NCI-H460 (cell line): ENCODE results near the gene MUC7. TPM values are rescaled to one million over a fixed set of nuclear protein-coding genes. Genes with fewer than 3 reads are reported as not detected.
"Not testable (repeated sequence)": the region's sequence is repeated elsewhere in the genome, so short reads cannot be mapped to it uniquely, and the experiment has no call there.

Source experiments
- DNase-seq: peaks from one replicate; pipeline ENCODE4 v3.0.0-alpha.2; 2016; ENCODE audit warnings: low read depth; ENCODE audit errors: extremely low read depth
- polyA plus RNA-seq: library from polyadenylated mRNA; depleted of rRNA; stranded (reverse); fragments of >200 nt; gene quantifications from 2 replicates; pipeline ENCODE4 v1.2.3, GENCODE V29; 2014; cell fraction: nucleus; rRNA removed
- total RNA-seq: library from RNA; depleted of rRNA; stranded (reverse); fragments of >200 nt; shearing (Covaris generic); gene quantifications from 2 replicates; pipeline ENCODE4 v1.2.3, GENCODE V29; 2014; rRNA removed

Gene MUC7
- total RNA-seq: not detected in 2 replicates
- polyA plus RNA-seq: not detected in 2 replicates

DNA sequence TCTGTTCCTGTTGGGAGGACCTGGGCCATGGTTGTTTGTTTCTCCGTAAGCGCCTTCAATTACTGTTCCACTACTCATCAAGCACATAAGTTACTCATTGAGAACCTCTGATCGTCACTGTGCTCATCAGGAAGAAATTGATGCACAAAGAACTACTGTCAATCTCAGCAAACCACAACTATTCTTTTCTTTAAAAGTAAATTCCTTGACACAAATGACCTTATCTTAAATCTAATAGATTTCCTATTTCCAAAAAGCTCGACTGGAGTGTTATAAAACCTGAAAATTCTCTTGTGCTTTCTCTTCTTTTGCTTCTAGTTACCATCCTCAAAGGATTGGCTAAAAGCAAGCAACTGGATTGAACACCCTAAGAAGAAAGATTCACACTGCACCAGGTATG lies at the start of gene MUC7:
TSS of gene MUC7 (plus strand) at position 301 of the 400 bp plus-strand sequence. CDS start 1,825 bp downstream, outside the sequence.
- no peak for DNase-seq

DNA sequence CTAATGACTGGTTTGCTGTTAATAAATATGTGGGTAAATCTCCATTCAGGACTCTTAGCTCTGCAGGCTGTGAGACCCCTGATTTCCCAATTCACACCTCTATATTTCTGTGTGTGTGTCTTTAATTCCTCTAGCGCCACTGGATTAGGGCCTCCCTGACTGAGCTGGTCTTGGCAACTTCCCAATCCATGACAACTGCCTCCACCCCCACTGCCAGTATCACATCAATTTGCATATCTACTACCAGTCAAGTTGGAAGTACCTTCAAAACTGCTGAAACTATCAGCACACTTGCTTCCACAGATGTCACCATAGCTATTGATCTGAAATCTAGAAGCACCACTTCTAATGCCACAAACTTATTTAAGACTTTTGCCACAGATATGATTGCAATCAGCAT lies 46.7 kb upstream of the MUC7 start:
- DNase-seq: no peak

DNA sequence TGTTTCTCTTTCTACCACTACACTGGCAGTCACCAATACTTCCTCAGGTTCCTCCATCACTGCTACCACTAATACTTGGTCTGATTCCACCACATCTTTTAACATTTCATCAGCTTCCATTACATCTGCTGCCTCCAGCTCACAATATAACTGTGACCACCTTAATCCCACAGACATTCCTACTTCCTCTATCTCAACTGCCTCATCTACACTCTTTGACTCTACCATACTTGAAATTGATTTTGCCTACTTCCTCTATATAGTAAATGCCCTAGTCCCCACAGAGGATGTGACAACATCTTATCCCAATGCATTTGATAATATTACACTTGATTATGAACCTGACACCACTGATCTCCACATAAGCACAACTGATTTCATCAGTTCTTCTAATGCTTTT lies 45.2 kb upstream of the MUC7 start:
- no peak for DNase-seq

DNA sequence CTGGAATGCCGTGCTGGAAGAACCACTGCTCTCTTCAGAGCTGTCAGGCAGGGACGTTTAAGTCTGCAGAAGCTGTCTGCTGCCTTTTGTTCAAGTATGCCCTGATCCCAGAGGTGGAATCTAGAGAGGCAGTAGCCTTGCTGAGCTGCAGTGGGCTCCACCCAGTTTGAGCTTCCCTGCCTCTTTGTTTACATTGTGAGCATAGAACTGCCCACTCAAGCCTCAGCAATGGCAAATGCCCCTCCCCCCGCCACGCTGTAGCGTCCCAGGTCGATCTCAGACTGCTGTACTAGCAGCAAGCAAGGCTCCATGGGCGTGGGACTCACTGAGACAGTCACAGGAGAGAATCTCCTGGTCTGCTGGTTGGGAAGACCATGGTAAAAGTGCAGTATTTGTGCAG lies 34.8 kb upstream of the MUC7 start:
- no peak for DNase-seq

DNA sequence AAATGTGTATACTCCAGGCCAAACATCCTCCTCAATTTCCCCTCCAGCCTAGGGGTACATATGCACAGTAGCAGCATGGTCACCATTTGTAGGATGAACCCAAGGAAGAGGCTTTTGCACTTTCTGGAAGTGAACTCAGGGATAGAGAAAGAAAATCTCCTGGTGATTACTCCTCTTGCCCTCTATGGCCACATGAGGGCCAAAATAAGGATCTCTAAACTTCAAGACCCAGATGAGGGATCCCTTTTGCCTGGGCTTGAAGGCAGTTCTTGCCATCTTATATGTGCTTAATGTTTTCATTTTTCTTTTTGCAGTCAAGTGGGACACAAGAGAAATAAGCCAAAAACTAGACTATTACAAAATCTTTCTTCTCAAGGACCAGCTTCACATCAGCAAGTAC lies 29.5 kb upstream of the MUC7 start:
- DNase-seq: no peak

DNA sequence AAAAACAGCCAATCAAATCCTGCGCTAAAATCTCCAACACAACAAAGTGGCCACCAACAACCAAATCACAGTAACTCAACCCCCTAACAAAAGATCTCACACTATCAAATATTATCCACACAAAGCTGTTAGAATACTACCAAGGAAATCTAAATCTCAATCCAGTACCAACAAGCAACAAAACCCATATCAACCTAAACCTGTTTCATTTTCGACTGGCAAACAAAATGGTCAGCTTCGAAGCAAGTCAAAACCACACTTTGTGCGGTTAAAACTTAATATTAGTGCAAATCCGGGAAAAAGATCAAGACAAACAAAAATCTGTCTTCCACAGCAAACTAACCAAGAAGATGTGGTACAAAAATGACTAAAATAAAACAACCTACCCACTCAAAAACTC lies 28.7 kb upstream of the MUC7 start:
- no peak for DNase-seq

DNA sequence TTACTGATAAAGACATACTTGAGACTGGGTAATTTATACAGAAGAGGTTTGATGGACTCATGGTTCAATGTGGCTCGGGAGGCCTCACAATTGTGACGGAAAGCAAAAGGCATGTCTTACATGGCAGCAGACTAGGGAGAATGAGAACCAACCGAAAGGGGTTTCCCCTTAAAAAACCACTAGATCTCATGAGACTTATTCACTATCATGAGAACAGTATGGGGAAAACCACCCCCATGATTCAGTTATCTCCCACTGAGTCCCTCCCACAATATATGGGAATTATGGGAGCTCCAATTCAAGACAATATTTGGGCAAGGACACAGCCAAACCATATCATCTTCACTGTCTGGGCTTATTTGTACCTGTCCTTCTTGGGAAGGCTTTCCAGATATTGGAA lies 22.8 kb upstream of the MUC7 start:
- no peak for DNase-seq

DNA sequence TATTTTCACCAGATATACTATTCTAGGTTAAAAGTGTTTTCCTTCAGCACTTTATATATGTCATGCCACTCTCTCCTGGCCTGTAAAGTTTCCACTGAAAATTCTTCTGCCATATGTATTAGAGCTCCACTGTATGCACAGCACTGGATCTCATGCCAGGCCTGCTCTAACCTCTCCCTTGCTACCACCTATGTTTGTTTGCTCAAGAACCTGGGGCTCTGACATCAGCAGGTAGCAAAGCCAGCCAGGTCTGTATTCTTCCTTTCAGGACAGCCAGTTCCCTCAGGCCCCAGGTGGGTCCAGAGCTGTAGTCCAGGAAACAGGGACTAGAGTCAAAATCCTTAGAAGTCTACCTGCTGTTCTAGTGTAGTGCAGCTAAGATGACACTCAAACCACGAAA lies 19.1 kb upstream of the MUC7 start:
- DNase-seq: no peak

DNA sequence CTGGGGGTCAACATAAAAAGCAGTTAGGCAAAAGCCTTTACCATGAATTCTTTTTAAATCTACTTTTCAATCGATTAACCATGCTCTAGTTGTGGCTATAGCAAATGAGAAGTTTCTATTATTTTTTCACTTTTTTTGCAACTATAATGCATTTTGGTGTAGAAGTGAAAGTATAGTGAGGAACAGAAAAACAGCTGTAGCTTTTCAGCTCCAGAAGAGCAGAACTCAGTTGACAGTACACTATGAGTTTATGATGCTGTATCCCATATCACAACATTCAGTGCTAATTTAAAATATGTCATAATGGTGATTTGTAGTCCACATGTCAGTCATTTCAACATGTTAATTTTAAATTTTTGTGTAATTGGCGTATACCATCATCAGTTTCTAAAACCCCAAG lies 8.7 kb upstream of the MUC7 start:
- DNase-seq: no peak

DNA sequence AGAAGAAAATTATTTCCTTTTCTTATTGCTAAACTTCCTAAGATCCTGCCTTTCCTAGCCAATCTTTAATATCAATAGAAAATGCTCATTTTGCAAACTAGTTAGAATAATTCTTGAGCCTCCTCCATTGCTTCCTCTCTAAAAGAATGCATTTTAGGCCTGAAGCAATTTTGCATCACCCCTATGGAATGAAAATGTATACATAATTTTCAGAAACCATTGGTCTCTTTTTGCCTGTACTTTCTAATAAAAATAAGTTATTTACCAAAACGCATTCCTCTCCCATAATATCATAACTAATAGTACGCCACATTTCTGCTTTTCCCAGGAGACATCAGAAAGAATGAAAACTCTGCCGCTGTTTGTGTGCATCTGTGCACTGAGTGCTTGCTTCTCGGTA lies 1.7 kb downstream of the MUC7 start:
- no peak for DNase-seq

DNA sequence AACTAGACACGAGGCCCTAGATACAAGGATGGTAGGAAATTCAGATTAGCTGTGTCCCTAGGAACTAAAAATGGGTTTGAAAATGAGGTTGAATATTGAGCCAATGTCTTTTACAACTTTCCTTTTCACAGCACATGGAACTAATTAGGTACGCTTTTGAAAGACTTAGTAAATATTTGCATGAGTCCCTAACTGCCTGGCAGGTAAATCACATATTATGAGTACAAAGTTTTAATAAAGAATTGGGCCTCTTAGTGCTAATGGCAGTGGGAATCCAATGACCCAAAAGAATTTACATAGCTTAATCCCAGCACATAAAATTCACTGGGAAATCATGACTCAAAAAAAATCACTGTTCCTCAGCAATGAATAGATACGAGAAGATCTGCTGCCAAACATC lies 16.8 kb downstream of the MUC7 start:
- no peak for DNase-seq

DNA sequence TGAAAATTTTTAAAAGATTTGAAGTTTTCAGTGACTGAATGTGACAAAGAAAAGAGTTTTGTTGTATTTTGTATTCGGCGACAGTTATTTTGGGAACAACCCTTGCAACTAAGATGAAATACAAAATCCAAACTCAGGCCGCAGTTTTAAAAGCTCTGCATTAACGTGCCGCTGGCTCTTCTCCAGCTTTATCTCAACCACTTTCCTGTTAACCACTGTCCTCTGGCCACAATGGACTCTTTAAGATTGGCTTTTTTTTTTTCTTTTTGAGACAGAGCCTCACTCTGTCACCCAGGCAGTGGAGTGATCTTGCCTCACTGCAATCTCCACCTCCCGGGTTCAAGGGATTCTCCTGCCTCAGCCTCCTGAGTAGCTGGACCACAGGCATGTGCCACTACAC lies 24.2 kb downstream of the MUC7 start:
- no peak for DNase-seq

DNA sequence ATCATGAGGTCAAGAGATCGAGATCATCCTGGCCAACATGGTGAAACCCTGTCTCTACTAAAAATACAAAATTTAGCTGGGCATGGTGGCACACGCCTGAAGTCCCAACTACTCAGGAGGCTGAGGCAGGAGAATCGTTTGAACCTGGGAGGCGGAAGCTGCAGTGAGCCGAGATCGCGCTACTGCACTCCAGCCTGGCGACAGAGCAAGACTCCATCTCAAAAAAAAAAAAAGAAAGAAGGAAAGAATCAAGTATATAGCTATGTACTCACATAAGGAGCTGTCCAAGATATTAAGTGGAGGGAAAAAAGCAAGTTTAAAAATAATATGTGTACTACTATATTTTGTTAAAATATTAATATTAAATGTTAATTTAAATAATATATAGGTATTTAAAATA lies 29.8 kb downstream of the MUC7 start:
- not testable (repeated sequence) for DNase-seq

DNA sequence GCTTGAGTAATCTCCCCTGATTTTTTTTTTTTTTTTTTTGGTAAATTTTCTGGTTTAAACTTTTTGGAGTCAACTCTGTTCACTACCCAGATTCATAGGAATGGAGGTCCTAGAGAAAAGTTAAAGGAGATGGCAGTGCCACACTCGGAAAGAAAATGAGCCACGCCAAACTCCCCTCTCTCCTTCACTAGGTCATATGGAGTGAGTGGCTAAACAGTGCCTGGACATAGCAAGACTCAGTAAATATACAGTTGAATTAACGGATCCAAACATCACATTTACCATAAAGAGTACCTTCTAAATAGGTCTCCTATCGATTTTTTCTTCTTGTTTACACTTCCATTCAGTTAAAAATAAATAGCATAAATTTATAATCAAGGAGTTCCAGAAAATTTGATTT lies 32.7 kb downstream of the MUC7 start:
- no peak for DNase-seq

DNA sequence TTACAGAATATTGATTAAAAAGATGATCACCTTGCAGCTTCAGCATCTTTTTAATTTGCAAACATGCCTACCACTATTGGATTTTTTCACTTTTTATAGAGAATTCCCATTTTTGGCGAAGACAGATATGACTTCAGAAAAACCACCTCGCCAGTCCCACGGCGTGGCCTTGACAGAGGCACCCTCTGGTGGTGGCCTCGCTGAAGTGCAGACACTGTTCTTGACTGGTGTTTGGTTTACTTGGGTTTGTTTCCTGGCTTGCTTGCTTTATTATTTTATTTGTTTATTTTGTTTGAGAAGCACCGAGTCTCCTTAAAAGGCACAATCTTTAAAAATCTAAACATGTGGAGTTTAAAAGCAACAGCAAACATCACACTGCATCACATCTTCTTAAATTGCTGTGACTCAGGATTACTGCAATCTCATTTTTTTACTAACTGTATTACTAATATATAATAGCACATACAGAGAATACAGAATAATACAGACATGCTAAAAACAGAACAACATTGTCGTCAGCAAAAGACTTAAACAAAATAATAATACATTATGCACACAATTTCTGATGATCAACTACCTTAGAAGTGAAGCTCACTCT lies 33.3 kb downstream of the MUC7 start:
- peak; percentile 40 for DNase-seq

DNA sequence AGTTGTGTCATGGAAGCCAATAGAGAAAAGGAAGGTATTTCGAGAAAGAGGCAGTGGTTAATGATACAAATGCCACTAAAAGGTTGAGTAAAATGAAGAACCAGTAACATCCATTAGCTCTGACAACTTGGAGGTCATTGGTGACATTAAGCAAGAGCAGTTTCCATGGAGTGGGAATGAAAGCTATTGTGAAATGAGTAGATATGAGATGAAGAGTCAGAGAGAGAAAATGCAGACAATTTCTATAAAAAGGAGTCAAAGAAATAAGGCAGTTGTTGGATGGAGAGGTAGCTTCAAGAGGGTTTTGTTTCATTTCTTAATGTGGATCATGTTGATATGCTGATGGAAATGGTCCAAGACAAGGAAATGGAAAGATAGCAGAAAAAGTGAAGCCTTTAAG lies 36.8 kb downstream of the MUC7 start:
- DNase-seq: no peak

DNA sequence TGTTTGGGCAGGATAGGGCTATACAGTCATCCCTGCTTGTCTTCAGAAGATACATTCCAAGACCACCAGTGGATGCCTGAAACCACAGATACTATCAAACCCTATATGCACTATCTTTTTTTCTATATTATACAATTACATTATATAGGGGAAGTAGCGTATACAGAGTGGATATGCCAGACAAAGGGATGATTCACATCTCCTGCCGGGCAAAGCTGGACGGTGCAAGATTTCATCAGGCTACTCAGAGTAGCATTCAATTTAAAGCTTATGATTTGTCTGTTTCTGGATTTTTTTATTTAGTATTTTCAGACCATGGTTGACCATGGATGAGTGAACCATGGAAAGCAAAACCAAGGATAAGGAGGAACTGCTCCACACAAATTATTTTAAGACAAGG lies 39.4 kb downstream of the MUC7 start:
- DNase-seq: no peak

DNA sequence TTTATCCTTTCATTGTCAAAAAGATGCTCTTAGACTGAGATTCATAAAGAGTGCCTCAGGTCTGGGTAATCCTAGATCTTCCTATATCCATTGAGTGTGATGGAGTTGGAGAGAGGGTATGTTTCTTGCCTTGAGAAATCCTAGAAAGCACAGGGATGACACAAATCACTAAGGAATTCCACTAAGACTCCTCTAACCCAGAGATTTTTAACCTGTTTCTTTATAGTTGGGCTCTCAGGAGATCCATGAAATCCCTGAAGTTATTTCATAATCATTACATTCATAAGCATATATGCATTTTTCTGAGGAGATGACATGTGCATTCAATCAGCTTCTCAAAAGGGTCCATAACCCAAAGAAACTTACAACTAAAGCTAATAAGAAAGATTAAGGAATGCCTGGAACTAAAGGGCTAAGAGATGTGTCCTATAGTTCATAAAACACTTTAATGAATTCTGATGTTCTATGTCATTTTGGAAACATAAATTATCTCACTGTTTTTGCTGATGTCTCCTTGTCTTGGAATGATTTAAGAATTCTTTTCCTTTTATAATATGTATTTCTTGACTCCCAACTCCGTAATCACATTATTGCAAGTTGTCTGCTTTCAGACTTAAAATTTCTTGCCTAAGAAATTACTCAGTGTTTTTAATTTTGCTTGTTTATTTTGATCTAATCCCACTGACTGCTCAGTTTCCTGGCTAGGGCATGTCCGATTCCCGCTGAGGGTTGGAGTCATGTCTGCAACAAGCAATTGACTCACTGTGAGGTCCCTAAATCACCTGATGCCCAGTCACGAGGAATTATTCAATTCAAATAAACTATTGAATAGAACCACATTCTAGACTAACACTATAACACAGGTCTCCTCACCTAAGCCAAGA lies 43.6 kb downstream of the MUC7 start:
- no peak for DNase-seq

DNA sequence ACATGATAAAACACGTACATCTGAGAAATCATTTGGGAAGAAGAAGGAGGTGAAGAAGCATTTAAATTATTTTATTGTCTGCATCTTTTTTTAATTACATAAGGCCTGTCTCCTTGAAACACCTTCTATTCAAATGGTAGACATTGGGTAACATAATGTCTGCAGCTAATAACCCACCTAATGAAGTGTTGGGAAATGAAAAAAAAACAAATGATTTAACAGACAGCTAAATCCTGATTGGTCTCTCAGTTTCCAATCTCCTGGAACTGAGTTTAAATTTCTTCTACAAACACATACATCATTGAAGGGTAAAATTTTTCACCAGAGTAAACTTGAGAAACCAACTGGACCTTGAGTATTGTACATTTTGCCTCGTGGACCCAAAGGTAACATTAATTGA lies 46.3 kb downstream of the MUC7 start, which contains the start of gene AMTN:
TSS of gene AMTN (plus strand) at position 301 of the 400 bp plus-strand sequence. CDS start 209 bp downstream, outside the sequence.
- DNase-seq: no peak

DNA sequence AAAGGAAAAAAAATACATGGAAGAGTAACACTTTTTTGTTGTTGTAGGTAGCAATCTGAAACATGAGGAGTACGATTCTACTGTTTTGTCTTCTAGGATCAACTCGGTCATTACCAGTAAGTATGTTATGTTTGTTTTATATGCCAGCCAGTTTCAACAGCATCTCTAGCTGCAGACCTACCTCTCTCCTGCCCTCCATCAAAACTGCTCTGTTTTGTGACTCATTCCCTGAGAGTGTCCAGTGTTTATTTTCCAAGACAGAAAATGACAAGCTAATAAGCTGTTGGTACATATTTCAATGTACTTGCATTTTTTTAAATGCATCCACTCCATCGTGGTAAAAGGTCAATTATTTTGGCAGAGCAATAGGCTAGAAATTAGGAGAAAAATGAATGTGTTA lies 46.7 kb downstream of the MUC7 start:
- no peak for DNase-seq

DNA sequence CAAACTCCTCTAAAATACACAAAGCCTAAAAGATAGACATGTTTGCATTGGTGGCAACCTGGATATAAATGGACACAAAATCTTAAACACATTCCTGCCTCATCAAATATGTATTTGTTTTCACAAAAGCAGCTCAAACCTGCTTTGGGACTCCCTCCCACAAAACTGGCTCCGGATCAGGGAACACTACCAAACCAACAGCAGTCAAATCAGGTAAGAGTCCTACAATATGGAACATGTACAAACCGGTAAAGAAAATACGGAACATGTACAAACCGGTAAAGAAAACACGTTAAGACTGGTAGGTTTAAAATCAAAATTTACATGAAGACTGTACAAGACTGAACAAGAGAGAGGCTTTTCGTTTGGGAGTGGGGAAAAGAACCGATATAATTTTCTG lies 50.6 kb downstream of the MUC7 start:
- DNase-seq: no peak

DNA sequence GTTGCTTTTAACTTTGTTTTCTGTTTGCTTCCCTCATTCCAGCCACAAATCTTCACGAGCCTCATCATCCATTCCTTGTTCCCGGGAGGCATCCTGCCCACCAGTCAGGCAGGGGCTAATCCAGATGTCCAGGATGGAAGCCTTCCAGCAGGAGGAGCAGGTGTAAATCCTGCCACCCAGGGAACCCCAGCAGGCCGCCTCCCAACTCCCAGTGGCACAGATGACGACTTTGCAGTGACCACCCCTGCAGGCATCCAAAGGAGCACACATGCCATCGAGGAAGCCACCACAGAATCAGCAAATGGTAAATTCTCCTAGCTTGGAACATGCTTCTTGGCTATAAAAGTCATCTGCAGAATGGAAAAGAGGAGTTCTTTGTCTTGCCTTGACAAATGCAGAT lies 59.0 kb downstream of the MUC7 start:
- DNase-seq: no peak
